NCI-H146 treated with DMSO at 0.1 percent for 48 hours (cell line): Measurements from ENCODE around the gene TPBG.

ENCODE experiments used
- DNase-seq: peaks from one replicate; lab custom pipeline; 2025; ENCODE audit not compliant: unreplicated experiment; lab: John Stamatoyannopoulos, UW

The TPBG gene, protein sequence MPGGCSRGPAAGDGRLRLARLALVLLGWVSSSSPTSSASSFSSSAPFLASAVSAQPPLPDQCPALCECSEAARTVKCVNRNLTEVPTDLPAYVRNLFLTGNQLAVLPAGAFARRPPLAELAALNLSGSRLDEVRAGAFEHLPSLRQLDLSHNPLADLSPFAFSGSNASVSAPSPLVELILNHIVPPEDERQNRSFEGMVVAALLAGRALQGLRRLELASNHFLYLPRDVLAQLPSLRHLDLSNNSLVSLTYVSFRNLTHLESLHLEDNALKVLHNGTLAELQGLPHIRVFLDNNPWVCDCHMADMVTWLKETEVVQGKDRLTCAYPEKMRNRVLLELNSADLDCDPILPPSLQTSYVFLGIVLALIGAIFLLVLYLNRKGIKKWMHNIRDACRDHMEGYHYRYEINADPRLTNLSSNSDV

DNA sequence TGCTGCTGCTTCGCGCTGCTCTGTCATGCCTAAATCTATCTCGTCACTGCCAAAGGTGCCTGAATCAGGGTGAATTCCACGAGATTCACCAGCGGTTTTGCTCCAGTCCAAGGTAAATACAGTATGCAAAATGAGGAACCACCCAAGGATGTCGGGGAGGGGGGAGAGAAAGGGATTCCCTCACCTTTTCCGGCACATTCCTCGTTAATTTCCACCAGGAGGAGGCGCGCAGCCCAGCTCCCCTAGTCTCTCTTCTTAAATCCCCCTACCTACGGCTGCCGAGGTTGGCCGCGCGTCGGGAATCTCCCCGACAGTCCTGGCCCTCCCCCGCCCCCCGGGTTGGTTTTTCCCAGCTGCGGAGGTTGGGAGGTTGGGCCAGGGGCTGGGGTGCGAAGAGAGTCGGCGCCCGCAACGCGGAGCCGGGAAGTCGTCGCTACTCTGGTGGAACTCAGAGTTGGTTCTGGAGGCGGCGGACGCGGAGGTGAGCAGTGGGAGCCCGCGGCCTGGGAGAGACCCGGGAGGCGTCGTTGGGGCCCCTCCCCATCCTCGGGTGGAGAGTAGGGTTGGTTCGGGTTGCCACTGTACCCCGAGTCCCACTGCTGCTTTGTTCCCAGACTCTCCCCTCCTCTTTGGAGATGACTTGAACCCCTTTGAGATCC lies at the start of gene TPBG:
TSS of gene TPBG (plus strand) at position 390 of the 659 bp plus-strand sequence. CDS start 1,145 bp downstream, outside the sequence.
- peak; percentile 64 for DNase-seq

DNA sequence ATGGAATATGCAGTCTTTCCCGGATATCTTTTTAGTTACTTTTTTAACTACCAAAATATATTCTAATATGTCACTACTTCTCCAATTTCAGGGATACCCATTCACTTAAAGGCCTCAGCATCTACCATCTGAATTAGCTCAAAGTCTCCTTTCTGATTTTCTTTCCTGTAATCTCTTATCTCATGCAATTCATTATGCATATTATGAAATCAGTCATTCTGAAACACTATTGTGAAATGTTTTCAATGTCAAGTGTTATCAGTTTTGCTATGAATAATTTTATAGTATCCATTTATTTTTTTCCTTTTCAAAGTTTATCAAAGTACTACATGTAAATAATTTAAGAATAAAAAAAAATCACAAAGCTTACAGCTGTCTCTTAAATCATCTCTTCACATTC lies 41.2 kb upstream of the TPBG start:
- no peak for DNase-seq

DNA sequence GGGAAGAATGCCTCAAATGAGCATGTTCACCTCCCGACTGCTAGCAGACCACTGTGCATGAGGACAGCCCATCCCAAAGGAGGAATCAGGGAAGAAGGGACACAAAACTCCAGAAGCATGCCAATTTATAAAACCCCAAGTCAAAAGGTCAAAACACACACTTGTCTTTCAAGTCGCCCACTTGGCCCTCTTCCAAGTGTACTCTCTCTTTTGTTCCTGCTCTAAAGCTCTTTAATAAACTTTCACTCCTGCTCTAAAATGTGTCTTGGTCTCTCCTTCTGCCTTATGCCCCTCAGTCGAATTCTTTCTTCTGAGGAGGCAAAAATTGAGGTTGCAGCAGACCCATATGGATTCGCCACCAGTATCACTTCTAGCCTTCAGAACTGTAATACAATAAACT lies 33.9 kb upstream of the TPBG start:
- no peak for DNase-seq

DNA sequence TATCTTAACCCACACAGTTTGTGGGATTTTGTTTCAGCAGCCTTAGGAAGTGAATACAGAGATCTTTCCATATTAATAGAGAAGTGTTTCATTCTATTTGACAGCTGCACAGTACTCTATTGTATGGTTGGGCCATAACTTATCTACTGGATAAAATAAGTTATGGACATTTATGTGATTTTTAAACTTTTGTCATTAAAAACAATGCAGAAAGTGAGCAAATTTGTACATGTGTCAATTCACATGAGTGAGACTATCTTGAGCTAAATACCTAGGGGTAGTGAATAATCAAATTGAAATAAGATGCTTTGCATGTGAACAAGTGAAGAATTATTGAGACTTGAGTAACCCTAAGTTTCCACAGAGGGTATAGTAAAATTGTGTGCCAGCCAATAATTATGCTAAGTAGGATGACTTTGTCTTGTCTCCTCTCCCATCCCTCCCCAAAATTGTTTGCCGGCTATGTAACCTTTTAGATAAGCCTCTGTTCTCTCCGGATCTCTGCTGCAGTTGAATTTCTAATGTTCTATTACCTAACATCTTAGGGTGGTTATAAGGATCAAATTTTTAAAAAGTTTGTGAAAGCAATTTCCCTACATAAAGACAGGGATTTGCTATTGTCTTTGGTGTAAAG lies 33.3 kb upstream of the TPBG start:
- DNase-seq = no peak

DNA sequence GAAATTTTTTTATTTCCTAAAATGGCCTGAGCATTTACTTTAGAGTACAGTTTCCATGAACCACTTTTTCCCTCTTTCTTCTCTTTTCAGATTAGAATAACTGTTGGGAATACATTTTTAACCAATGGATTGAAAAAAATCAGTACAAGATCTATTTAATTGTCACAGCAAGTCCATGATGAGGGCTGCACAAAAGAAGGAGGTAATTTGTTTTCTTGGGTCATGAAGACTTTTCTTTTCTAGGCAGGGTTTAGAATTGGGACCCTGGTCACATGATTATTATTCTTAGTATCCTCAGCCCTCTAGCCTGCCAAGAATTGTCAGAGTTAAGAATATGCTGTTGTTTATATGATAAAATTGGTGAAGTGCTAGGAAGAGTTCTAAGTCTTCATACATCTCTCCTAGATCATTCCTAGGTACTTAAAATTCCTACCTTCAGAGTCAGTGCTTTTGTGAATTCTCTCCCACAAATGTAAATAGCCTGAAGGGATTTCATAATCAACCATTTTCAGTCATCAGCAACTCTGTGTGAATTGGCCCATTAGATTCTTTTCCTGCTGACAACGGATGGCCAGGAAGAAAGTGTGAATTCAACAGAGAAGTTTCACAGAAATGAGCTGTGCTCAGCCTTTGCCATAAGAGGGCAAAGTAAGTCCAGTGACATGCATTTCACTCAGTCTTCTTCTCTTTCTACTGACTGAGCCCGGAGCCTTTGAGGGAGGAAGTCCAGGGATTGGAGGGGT lies 32.4 kb upstream of the TPBG start:
- DNase-seq = peak; percentile 13

DNA sequence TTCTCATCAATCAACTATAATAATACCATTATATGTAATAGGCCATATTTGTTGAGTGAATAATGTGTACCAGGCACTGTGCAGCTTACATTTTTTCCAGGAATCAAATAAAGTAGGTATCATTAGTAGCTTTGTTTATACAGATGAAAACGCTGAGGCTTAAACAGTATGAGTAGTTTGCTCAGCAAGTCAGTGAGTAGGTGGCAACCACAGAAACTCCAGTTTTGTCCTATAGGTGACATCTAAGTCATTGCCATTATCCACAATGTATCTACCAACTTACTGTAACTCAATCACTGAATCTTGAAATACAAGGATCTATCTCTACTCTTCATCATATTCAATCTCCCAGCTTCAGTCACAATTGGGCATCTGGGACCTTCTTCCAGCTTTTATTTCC lies 29.8 kb upstream of the TPBG start:
- DNase-seq = no peak

DNA sequence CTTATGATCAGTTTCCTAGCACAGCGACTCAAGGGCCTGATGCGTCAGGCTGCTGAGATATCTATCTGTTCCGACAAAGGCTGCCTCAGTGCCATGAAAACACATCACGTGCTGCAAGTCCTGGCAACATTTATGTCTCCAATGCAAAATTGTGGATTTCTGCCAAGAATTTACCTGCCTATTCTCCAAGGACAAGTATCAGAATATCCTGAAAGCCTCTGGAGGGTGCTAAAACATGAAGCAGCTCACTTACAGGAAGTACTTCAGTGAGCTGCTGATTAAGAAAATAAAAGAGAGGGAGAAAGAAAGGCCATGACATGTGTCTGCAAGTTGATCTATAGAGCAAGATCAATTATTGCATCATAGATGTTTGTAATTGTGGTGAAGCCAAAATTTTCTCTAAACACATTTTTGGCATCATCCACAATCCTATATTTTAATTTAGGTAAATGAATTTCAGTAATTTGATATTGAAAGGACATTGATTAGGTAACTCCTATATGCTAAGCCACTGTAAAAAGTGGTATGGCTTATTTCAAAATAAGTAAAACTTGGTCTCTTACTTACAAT lies 25.8 kb upstream of the TPBG start:
- no peak for DNase-seq

DNA sequence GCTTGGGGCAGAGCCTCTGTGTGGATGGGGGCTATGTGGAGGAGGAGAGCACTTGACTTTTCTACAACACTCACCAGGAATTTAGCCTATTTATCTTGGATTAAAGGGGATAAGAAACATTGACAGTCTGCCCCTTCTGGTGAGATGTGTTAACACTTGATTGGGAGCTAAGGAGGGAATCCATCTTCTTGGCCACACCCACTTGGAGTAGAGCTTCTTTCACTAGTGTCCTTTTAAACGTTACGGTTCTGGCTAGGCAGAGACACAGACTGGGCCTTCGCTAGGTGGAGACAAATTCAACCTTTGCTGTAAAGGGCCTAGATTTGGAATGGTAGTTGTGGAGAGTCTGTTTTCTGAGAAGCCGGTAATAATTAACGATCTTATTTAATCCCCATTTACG lies 15.5 kb upstream of the TPBG start:
- no peak for DNase-seq

DNA sequence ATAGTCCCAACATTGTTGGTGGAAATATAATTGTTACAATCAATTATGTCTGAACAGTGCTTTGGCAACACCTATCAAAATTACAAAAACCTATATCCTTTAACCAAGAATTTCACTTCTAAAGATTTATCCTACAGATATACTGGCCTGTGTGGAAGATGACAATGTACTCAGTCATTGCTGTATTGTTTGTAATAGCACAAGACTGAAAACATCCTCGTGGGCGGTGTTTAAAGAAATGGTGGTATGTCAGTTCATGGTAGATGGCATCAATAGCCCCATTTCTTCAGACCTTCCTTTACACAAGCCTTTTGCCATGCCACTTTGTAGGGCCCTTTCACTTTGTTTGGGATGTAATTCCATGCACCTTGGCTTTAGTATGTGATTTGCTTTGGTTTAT lies 9.8 kb upstream of the TPBG start:
- DNase-seq = no peak

DNA sequence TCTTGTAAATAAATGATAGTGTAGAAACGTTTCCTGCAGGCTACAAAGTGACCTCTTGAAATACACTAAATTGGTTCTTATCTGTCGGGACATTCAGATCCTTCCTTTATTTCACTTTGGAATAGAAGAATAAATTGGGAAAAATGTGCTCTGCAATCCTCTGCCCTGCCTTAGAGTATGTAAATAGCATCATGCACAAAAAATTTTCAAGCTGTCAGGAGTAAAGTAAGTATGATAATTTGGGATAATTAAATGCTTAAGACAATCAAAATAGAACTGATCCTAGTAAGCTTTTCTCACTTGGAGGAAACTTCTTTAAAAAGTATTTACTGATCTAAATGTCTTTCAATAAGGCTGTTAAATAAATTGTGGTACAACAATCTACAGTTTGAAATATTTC lies 3.1 kb upstream of the TPBG start:
- no peak for DNase-seq

DNA sequence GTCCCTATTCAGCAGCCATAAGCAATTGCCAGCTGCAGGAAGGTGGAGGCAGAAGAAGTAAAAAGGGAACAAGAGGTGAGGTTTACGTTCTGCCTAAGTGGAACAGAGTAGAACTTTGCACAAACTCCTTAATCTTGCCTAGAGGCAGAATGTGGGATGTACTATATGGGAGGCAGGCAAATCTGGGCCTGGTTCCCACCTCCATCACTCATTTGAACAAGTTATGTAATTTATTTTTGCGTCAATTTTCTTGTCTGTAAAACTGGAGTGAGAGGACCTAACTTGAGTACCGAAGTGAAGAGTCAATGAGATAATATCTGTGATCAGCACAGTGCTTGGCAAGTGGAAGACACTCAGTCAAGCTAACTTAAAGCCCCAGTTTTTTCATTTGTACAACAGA lies 2.0 kb upstream of the TPBG start:
- DNase-seq = no peak

DNA sequence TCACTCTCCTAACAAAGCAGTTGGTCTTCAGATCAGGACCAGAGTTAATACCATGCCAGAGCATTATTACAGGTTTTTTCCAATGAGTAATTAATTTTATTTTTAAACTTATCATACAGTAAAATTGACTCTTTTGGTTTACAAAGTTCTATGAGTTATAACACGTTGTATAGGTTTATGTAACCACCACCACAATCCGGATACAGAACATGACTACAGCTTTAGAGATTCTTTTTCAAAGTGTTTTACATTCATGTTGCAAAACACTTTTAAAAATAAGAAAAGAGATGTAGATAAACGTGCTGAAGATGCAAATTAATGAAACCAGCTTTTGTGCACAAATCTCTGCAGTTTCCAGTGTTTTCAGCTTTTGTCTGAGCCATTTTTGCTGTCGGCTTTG lies 1.5 kb upstream of the TPBG start:
- DNase-seq = no peak

DNA sequence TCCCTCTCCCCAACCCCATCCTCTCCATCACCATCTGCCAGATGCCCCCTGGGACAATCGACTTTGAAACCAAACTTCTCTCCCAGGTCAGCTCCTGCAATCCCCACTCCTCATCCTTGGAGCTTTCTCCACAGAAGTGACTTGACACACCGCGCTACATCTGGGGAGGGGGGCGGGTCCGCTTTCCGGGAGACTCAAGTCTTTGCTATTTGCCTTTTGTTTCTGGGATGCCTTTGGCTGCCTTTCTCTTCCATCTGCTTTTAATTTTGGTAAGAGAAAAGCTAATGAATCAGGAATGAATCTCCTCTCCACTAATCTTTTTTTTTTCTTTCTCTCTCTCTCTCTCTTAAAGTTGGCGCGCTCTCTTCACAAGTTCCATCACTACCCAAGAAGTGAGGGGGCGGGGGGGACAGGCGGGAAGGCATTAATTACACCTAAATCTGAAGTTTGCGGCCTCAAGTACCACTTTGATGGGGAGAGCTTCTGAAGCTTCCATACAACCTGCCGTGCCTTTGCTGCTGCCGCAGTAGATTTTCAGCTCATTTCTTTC lies 664 bp upstream of the TPBG start:
- DNase-seq = no peak

DNA sequence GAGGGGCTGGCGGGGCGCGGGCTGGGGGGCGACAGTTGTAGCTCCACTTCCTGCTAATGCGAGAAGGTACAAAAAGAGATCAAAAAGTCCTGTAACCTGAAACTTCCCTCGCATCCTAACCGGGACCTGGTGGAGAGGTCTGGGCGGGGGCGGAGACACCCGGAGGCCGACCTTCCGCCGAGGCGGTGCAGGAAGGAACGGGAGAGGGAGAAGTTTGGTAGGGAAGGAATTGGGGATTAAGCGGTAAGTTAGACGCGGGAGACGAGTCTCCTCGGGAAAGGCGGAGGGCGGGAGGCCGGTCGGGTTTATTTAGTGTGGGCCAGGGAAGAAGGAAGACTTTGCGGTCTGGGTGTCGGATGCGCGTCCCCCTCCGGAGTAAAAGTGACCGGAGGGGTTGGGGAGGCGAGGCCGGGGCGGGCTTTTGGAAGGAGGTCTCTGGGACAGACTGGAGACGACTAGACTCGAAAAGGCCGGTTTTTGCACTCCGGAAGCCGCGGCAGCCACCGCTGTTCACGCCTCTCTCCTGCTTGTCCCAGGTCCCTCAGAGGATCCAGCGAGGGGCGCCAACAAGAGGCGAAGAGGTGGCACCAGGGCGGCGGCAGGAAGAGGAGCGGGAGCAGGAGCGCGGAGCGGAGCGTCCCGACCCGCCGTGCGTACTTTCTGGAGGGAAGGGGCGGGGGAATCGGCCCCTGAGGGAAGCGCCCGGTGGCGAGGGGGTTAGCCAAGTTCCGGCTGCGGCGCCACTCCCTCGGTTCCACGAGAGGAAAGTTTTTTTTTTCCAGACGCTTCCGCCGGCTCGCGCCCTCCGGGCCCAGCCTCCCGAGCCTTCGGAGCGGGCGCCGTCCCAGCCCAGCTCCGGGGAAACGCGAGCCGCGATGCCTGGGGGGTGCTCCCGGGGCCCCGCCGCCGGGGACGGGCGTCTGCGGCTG lies 734 bp downstream of the TPBG start:
- peak; percentile 47 for DNase-seq

DNA sequence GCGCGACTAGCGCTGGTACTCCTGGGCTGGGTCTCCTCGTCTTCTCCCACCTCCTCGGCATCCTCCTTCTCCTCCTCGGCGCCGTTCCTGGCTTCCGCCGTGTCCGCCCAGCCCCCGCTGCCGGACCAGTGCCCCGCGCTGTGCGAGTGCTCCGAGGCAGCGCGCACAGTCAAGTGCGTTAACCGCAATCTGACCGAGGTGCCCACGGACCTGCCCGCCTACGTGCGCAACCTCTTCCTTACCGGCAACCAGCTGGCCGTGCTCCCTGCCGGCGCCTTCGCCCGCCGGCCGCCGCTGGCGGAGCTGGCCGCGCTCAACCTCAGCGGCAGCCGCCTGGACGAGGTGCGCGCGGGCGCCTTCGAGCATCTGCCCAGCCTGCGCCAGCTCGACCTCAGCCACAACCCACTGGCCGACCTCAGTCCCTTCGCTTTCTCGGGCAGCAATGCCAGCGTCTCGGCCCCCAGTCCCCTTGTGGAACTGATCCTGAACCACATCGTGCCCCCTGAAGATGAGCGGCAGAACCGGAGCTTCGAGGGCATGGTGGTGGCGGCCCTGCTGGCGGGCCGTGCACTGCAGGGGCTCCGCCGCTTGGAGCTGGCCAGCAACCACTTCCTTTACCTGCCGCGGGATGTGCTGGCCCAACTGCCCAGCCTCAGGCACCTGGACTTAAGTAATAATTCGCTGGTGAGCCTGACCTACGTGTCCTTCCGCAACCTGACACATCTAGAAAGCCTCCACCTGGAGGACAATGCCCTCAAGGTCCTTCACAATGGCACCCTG lies 1.6 kb downstream of the TPBG start:
- peak; percentile 58 for DNase-seq

DNA sequence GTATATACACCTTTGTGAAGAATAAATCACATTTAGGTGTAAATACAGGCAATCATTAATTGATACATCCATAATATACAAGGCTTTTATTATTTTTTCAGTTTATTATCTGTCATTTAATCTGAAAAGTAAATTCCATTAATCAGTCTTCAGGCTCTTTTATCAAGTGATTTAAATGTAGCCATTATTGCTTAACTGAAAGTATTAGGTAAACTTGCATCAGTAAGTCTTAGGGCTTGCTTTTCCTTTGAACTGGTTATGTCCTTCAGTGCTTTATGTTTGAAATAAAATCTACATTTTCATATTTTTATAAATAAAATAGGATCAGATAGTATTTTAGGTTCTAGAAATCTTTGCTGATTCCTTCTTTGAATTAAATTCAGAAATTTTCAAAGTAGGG lies 4.1 kb downstream of the TPBG start:
- no peak for DNase-seq

DNA sequence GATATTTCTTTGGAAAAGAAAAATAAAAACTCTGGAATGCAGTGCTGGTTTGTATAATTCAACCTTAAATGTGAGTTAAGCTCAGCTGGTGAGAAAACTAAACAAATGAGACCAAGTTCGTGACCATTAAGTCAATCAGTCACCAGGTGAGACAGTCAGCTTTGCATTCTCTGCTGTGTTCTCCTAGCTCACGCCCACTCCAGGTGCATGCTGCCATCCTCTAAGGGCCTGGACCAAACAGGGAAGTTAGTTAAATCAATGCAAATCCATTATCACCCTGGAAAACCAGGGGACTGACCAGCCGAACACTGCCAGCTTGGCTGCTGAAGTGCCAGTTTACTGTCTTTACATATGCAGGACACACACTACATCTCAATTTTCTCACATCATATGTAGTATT lies 7.2 kb downstream of the TPBG start:
- DNase-seq = peak; percentile 70

DNA sequence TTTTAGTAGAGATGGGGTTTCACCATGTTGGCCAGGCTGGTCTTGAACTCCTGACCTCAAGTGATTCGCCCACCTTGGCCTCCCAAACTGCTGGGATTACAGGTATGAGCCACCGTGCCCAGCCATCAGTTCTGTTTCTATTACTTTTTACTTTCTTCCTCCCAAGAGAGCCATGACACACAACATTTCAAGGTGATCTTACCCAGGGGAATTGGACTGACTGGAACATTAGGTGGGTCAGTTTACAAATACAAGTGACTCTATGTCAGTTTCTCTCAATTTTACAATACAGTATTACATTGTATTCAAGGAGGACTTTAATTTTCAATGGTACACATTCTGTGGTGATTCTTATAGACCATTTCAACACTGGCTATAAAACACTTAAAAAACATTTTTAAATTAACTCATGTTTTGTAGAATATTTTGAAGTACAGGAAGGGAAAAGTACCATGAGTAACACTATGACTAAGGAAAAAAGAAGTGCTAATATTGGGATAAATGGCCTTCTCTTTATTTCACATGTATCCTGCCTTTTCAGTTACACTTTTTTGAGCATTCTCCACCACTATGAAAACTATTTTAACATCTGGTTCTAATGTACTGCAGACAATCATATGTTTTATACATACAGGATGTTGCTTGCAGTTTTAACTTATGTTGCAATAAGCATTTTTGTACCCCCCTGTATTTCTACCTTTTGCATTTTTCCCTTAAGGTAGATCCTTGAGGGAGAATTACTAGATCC lies 8.4 kb downstream of the TPBG start:
- no peak for DNase-seq
